ES-I3 (cell line): ENCODE results near the gene NT5C2.

Source experiments
- H3K36me3 ChIP-seq: 2 replicates; pipeline ENCODE4 v1.6.1; 2013; ENCODE audit warnings: mild to moderate bottlenecking, low read length, control low read depth, moderate library complexity; ENCODE audit not compliant: insufficient read depth
- H3K4me1 ChIP-seq: 2 replicates; pipeline ENCODE4 v1.6.1; 2013; ENCODE audit warnings: mild to moderate bottlenecking, control low read depth, low read length; ENCODE audit not compliant: insufficient read depth
- H3K9ac ChIP-seq: 2 replicates; pipeline ENCODE4 v1.6.1; 2013; ENCODE audit warnings: low read depth, mild to moderate bottlenecking, low read length, moderate library complexity
- H3K9me3 ChIP-seq: 2 replicates; pipeline ENCODE4 v1.6.1; 2013; ENCODE audit warnings: mild to moderate bottlenecking, low read length, moderate library complexity; ENCODE audit not compliant: control insufficient read depth, insufficient read depth

Gene NT5C2

DNA sequence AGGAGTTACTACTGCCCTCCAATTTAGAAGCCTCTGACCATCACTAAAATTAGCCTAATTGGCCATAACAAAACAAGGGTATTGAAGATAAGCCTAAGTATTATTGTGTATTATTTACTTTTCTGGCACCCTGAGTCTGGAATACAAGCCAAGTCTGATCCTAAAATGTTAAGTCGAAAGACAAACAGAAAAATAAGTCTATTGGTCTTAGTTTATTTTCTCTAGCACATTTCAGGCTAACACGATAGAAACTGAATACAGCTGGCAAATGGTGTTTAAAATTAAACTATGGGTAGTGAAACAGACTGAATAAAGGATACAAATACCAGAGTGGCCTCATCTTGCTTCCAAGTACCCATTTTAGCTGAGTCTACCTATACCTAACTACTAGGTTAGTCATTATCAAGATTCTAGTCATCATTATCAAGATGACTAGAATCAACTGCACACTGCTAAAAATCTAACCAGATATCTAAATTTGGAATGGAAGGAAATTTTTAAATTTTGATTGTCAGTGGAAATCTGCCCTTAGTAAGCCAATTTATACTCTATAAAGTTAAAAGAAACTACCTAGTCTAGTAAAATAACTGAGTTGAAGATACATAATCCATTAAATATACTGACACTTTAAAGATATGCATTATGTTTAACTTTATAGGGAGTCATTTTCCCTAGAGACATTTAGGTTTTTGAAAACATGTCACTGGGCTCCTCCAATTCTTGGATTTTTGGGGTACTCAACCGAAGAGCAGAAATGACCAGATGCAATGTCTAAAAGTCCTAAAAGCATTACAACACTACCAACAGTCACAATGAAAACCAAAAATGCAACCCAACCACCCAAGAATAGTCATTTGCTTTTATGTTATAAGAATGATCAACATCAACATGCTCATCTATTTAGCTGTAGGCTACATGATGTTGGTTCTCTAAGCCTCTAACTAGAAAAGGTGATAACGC, 80.9 kb downstream of the NT5C2 start:
- no peak overlapping the region for H3K9ac ChIP-seq
- H3K9me3 ChIP-seq: no peaks in the 10 kb centered on the region
- no peaks in the 10 kb centered on the region for H3K36me3 ChIP-seq
- H3K4me1 ChIP-seq: peaks cover 4% of the 10 kb centered on the region; the same call in 1 of the 2 replicates

- no peak overlapping the region for H3K9ac ChIP-seq
- H3K4me1 ChIP-seq: peaks cover 4% of the 10 kb centered on the region; the same call in 1 of the 2 replicates
- H3K36me3 ChIP-seq: no peaks in the 10 kb centered on the region
- H3K9me3 ChIP-seq: no peaks in the 10 kb centered on the region
Measured at GRCh38 chr10:103111031-103111917, 81.8 kb downstream of the NT5C2 start.

DNA sequence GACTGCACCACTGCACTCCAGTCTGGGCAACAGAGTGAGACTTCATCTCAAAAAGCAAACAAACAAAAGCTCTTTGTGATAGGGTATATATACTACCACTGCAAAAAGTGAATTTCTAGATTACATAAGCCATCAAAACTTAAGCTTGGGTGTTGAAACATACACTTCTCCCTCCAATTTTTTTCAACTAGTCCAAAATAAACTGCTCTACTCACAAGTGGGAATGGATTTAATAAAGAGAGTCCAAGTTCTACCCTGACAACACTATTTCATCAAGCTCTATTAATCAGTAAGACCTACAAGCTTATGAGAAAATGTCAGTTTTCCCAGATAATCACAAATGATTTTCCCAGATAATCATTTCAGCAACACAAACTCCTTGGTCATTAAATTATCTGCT, 82.7 kb downstream of the NT5C2 start:
- Histone ChIP-seq H3K9me3 (no peaks in the 10 kb centered on the region), H3K9ac (no peak overlapping the region), H3K36me3 (no peaks in the 10 kb centered on the region), H3K4me1 (peaks cover 4% of the 10 kb centered on the region; the same call in 1 of the 2 replicates)

- Histone ChIP-seq H3K9ac (no peak overlapping the region), H3K4me1 (peaks cover 4% of the 10 kb centered on the region; the same call in 1 of the 2 replicates), H3K9me3 (no peaks in the 10 kb centered on the region), H3K36me3 (no peaks in the 10 kb centered on the region)
Measured at GRCh38 chr10:103109821-103110220, 83.3 kb downstream of the NT5C2 start.

GRCh38 chr10:103106539-103106938, 86.5 kb downstream of the NT5C2 start:
- H3K4me1 ChIP-seq: peaks cover 7% of the 10 kb centered on the region; the same call in 1 of the 2 replicates
- no peaks in the 10 kb centered on the region for H3K9me3 ChIP-seq
- peaks cover 2% of the 10 kb centered on the region; the same call in 1 of the 2 replicates for H3K36me3 ChIP-seq
- no peak overlapping the region for H3K9ac ChIP-seq

GRCh38 chr10:103105462-103105861, 87.6 kb downstream of the NT5C2 start:
- Histone ChIP-seq H3K36me3 (peaks cover 2% of the 10 kb centered on the region; the same call in 1 of the 2 replicates), H3K9me3 (no peaks in the 10 kb centered on the region), H3K4me1 (0 out of 2 replicates have a peak, but pooled peaks cover 7% of the 10 kb centered on the region), H3K9ac (no peak overlapping the region)

- no peak overlapping the region for H3K9ac ChIP-seq
- H3K4me1 ChIP-seq: 0 out of 2 replicates have a peak, but pooled peaks cover 7% of the 10 kb centered on the region
- peaks cover 2% of the 10 kb centered on the region; the same call in 1 of the 2 replicates for H3K36me3 ChIP-seq
- H3K9me3 ChIP-seq: no peaks in the 10 kb centered on the region
Measured at GRCh38 chr10:103104721-103105120, 88.4 kb downstream of the NT5C2 start.

- Histone ChIP-seq H3K36me3 (peaks cover 5% of the 10 kb centered on the region; the same call in 1 of the 2 replicates), H3K4me1 (0 out of 2 replicates have a peak, but pooled peaks cover 7% of the 10 kb centered on the region), H3K9ac (no peak overlapping the region), H3K9me3 (no peaks in the 10 kb centered on the region)
Measured at GRCh38 chr10:103103989-103104388, 89.1 kb downstream of the NT5C2 start.

- no peaks in the 10 kb centered on the region for H3K9me3 ChIP-seq
- H3K36me3 ChIP-seq: peaks cover 7% of the 10 kb centered on the region; the same call in 1 of the 2 replicates
- no peak overlapping the region for H3K9ac ChIP-seq
- H3K4me1 ChIP-seq: 0 out of 2 replicates have a peak, but pooled peaks cover 7% of the 10 kb centered on the region
Measured at GRCh38 chr10:103102195-103102594, 90.9 kb downstream of the NT5C2 start.

GRCh38 chr10:103100620-103101019, 92.5 kb downstream of the NT5C2 start:
- no peak overlapping the region for H3K9ac ChIP-seq
- H3K9me3 ChIP-seq: no peaks in the 10 kb centered on the region
- H3K36me3 ChIP-seq: peaks cover 10% of the 10 kb centered on the region; the same call in 1 of the 2 replicates
- 0 out of 2 replicates have a peak, but pooled peaks cover 7% of the 10 kb centered on the region for H3K4me1 ChIP-seq

GRCh38 chr10:103098240-103098639, 94.8 kb downstream of the NT5C2 start:
- peaks cover 15% of the 10 kb centered on the region for H3K36me3 ChIP-seq
- H3K4me1 ChIP-seq: 0 out of 2 replicates have a peak, but pooled peaks cover 7% of the 10 kb centered on the region
- no peaks in the 10 kb centered on the region for H3K9me3 ChIP-seq
- no peak overlapping the region for H3K9ac ChIP-seq

GRCh38 chr10:103096130-103096529, 96.9 kb downstream of the NT5C2 start:
- H3K4me1 ChIP-seq: no peaks in the 10 kb centered on the region
- H3K9me3 ChIP-seq: no peaks in the 10 kb centered on the region
- H3K36me3 ChIP-seq: peaks cover 29% of the 10 kb centered on the region
- no peak overlapping the region for H3K9ac ChIP-seq

DNA sequence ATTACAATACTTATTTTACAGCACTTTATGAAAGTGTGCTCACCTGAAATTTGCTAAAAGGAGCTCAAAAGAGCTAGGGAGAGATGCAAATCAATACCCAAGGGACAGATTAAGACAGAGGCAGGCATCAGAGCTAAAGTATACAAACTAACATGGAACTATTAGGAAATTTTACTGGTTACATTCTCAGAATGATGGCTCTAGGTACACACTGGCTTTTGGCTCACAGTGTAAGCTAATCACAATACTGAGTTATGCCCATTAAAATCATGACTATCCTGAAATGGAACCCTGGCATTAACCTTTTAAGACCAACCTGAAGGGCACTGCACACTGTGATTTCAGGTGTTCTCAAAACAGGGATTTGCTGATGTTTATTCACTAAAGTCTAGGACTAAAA, 98.1 kb downstream of the NT5C2 start:
- Histone ChIP-seq H3K9ac (no peak overlapping the region), H3K4me1 (no peaks in the 10 kb centered on the region), H3K9me3 (no peaks in the 10 kb centered on the region), H3K36me3 (peaks cover 40% of the 10 kb centered on the region)

DNA sequence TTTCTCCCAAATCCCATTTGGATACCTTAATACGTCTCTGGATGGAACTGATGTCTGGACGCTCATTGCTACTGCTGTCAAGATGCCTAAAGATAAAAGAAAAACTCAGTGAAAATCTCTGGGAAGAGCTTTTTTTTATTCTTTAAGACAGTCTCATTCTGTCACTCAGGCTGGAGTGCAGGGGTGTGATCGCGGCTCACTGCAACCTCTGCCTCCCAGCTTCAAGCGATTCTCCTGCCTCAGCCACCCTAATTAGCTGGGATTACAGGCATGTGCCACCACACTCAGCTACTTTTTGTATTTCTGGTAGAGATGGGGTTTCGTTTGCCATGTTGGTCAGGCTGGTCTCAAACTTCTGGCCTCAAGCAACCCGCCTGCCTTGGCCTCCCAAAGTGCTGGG, 102.2 kb downstream of the NT5C2 start:
- H3K36me3 ChIP-seq: peaks cover 34% of the 10 kb centered on the region
- H3K4me1 ChIP-seq: no peaks in the 10 kb centered on the region
- no peaks in the 10 kb centered on the region for H3K9me3 ChIP-seq
- no peak overlapping the region for H3K9ac ChIP-seq
